GM12878 (cell line): Measurements from ENCODE around the gene ASPG. TPM values are rescaled to one million over a fixed set of nuclear protein-coding genes. Genes with fewer than 3 reads are reported as not detected.

Experiments
- ATAC-seq: fragments of 200-7000 bp; cut with Tn5 transposase; 3 replicates; pipeline ENCODE4 v1.9.1; 2020; ENCODE audit warnings: mild to moderate bottlenecking, moderate library complexity
- BruUV-seq: library from RNA; stranded (reverse); fragments of 400-500 nt; replicated peaks from 2 replicates; lab custom pipeline; 2021; lab: Mats Ljungman, UMichigan
- CTCF ChIA-PET: fragments of 300-600 bp; sonication (Branson Sonifier 250); formaldehyde crosslinking; extraction: SDS; loops from one replicate; lab custom pipeline; 2021; ENCODE audit warnings: inconsistent platforms; lab: Yijun Ruan, JAX
- POLR2A ChIA-PET: fragments of 350-600 bp; formaldehyde crosslinking; extraction: SDS; loops from one replicate; lab custom pipeline; 2021; ENCODE audit warnings: inconsistent platforms; lab: Charles Lee
- RAD21 ChIA-PET: fragments of 300-600 bp; sonication (Branson Sonifier 250); formaldehyde crosslinking; loops from one replicate; lab custom pipeline; 2023; ENCODE audit warnings: antibody characterized with exemption; ENCODE audit not compliant: unreplicated experiment; lab: Charles Lee
- SMC1A ChIA-PET: fragments of 300-600 bp; sonication (Branson Sonifier 250); formaldehyde crosslinking; loops from one replicate; lab custom pipeline; 2023; ENCODE audit not compliant: unreplicated experiment, uncharacterized antibody; lab: Charles Lee
- DNase-seq: peaks from one replicate; pipeline ENCODE4 v3.0.0-alpha.2; 2011; ENCODE audit warnings: low read depth, low spot score
- FAIRE-seq: peaks from 3 replicates; lab custom pipeline; 2011; peaks lifted over from hg19 to GRCh38; lab: Jason Lieb, UNC
- H2AFZ ChIP-seq: 2 replicates; pipeline ENCODE4 v1.6.0; 2011; ENCODE audit warnings: low read depth, low read length, control low read depth; ENCODE audit not compliant: control insufficient read depth
- H3K27ac ChIP-seq: 2 replicates; pipeline ENCODE4 v1.5.1; 2011; ENCODE audit warnings: control low read depth; ENCODE audit not compliant: control insufficient read depth, insufficient read depth
- H3K27me3 ChIP-seq, 2 experiments: replicated peaks in 1 of 2; 2 replicates each; pipeline versions ENCODE4 v1.6.0 to v1.6.1; 2011; ENCODE audit warnings: low read length in 1 of 2; ENCODE audit not compliant: control insufficient read depth in 2 of 2, insufficient read depth in 2 of 2
- H3K36me3 ChIP-seq, 2 experiments: 2 replicates each; pipeline ENCODE4 v1.5.1; 2011; ENCODE audit warnings: low read length in 1 of 2; ENCODE audit not compliant: control insufficient read depth in 2 of 2, insufficient read depth in 2 of 2
- H3K4me1 ChIP-seq: 2 replicates; pipeline ENCODE4 v1.6.1; 2011; ENCODE audit warnings: mild to moderate bottlenecking, low read length, moderate library complexity, mixed read lengths; ENCODE audit not compliant: control insufficient read depth, insufficient read depth
- H3K4me2 ChIP-seq: 2 replicates; pipeline ENCODE4 v1.6.0; 2011; ENCODE audit warnings: control low read depth; ENCODE audit not compliant: control insufficient read depth, insufficient read depth
- H3K4me3 ChIP-seq: fragments of 200-600 bp; sonication (generic); 2 replicates; pipeline ENCODE4 v1.5.1; 2016
- H3K79me2 ChIP-seq: 2 replicates; pipeline ENCODE4 v1.6.0; 2011; ENCODE audit warnings: low read length; ENCODE audit not compliant: control insufficient read depth, insufficient read depth
- H3K9ac ChIP-seq: 2 replicates; pipeline ENCODE4 v1.8.0; 2011; ENCODE audit warnings: low read length, control low read depth, mixed read lengths; ENCODE audit not compliant: control insufficient read depth, insufficient read depth
- H3K9me3 ChIP-seq: replicated peaks from 3 replicates; pipeline ENCODE4 v1.5.1; 2011; ENCODE audit warnings: mild to moderate bottlenecking, low read length; ENCODE audit not compliant: control insufficient read depth, insufficient read depth
- H4K20me1 ChIP-seq: 2 replicates; pipeline ENCODE4 v1.6.0; 2011; ENCODE audit not compliant: control insufficient read depth, insufficient read depth
- BACH1 ChIP-seq: fragments of 450-650 bp; IDR thresholded peaks from 2 replicates; pipeline ENCODE4 v1.6.1; 2017; ENCODE audit warnings: mild to moderate bottlenecking, borderline replicate concordance
- CHD1 ChIP-seq: IDR thresholded peaks from 2 replicates; pipeline ENCODE4 v1.6.1; 2012; ENCODE audit warnings: low read depth, low read length, improper control_type of control experiment
- EP300 ChIP-seq, 2 experiments: fragments of 150-350 bp in 1 of 2; IDR thresholded peaks; 2 replicates each; pipeline ENCODE4 v1.6.1; 2011 to 2012; ENCODE audit warnings: low read depth in 2 of 2, low read length in 2 of 2, borderline replicate concordance in 1 of 2, improper control_type of control experiment in 1 of 2, inconsistent platforms in 1 of 2; ENCODE audit not compliant: control insufficient read depth in 1 of 2
- IKZF2 ChIP-seq, 2 experiments: fragments of 450-650 bp; IDR thresholded peaks; 2 replicates each; pipeline ENCODE4 v1.6.1; 2017; ENCODE audit warnings: mild to moderate bottlenecking in 2 of 2, moderate library complexity in 2 of 2
- PML ChIP-seq: IDR thresholded peaks from 2 replicates; pipeline ENCODE4 v1.6.1; 2012; ENCODE audit warnings: low read length, inconsistent platforms
- RAD21 ChIP-seq: IDR thresholded peaks from 2 replicates; pipeline ENCODE4 v1.6.1; 2011; ENCODE audit warnings: mild to moderate bottlenecking, low read depth, low read length, moderate library complexity; ENCODE audit not compliant: insufficient read depth
- RAD51 ChIP-seq: fragments of 450-650 bp; IDR thresholded peaks from 2 replicates; pipeline ENCODE4 v1.6.1; 2016; ENCODE audit warnings: moderate library complexity, mild to moderate bottlenecking, inconsistent platforms
- TCF7 ChIP-seq: IDR thresholded peaks from 2 replicates; pipeline ENCODE4 v1.6.1; 2014; ENCODE audit warnings: antibody characterized with exemption, borderline replicate concordance
- YBX1 ChIP-seq: fragments of 450-650 bp; IDR thresholded peaks from 2 replicates; pipeline ENCODE4 v1.6.1; 2016; ENCODE audit warnings: antibody characterized with exemption
- WGBS: methylation state at CpG from one replicate; pipeline ENCODE4 v1.1.6; 2016; ENCODE audit warnings: low lambda C conversion rate; ENCODE audit not compliant: insufficient replicate concordance, insufficient coverage; ENCODE audit errors: missing lambda C conversion rate; 5-methylcytosine and 5-hydroxymethylcytosine counted together
- in situ Hi-C: fragments of 300-500 bp; cut with MboI; formaldehyde crosslinking; loops from 9 replicates; pipeline ENCODE4 v1.14.3; 2018; ENCODE audit warnings: mixed read lengths
- intact Hi-C: fragments of 100-400 bp; cut with micrococcal nuclease; formaldehyde crosslinking; loops from one replicate; pipeline ENCODE4 v1.14.2; 2022; ENCODE audit not compliant: unreplicated experiment
- polyA plus RNA-seq, 11 experiments: library from polyadenylated mRNA; depleted of rRNA in 4 of 11; unstranded in 6 of 11; stranded (reverse) in 5 of 11; fragments of >200 nt; fragmentation: Nextera tagmentation in 4 of 11; fragmentation: Illumina TruSeq in 1 of 11; extraction: Ambion mirVana in 4 of 11; extraction: Trizol in 1 of 11; gene quantifications; 1 replicate in 1 of 11; 2 replicates in 10 of 11; pipeline versions ENCODE4 v1.2.1 to v1.2.3, GENCODE V29; 2011 to 2016; ENCODE audit warnings: inconsistent platforms in 2 of 11, missing spikeins in 2 of 11, low read depth in 1 of 11
- total RNA-seq, 4 experiments: library from RNA; depleted of rRNA in 3 of 4; stranded (reverse); fragments of >200 nt in 3 of 4; fragmentation: Illumina TruSeq in 1 of 4; extraction: Trizol in 1 of 4; gene quantifications; 2 replicates each; pipeline versions ENCODE4 v1.2.1 to v1.2.3, GENCODE V29; 2013 to 2021
- TF ChIP-seq, protein P1 (sequence below): fragments of 450-650 bp; IDR thresholded peaks from 2 replicates; pipeline ENCODE4 v1.6.1; 2016; ENCODE audit warnings: mild to moderate bottlenecking
- TF ChIP-seq, protein P2 (sequence below): IDR thresholded peaks from 2 replicates; pipeline ENCODE4 v1.6.1; 2011; ENCODE audit warnings: low read depth, mild to moderate bottlenecking, low read length, moderate library complexity, borderline replicate concordance; ENCODE audit errors: extremely low read depth
- TF ChIP-seq, protein P3 (sequence below): IDR thresholded peaks from 2 replicates; pipeline ENCODE4 v1.6.1; 2011; ENCODE audit warnings: mild to moderate bottlenecking, low read depth, low read length, moderate library complexity; ENCODE audit not compliant: insufficient replicate concordance

The ASPG gene
- total and polyA plus RNA-seq, 10 of the 15 experiments (the other 5 are each of a cell fraction or from before 2014, with no cell fraction given), result not detected

DNA sequence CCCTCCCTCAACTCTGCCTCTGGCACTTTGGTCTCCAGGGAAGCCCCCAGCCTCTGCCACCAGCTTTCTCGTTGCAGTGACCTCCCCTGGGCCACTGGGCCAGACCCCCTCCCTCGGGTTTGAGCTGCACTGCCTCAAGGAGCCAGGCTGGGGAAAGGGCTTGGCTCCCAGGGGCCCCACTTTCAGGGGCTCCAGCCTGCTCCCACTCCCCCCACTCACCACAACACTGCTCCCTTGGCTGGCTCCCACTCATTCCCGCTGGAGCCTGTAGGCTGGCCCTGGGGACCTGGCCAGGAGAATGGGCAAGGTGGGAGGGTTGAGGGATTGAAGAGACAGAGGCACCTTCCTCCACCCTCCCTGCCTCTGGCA lies 33.6 kb downstream of the ASPG start:
- POLR2A ChIA-PET, result no interaction called here
- Histone ChIP-seq H3K4me1 (no peaks in the 10 kb centered on the region), H3K27me3 (no peaks in the 10 kb centered on the region; a peak in 1 of 4 replicates), H3K9me3 (no peaks in the 10 kb centered on the region)
- intact Hi-C loops, result no loop called here
- CTCF ChIA-PET, result no interaction called here
- BruUV-seq, result no TSS peak
- ATAC-seq, result no peak
- no peak for TF ChIP-seq CHD1
- no peak for TF ChIP-seq RAD51
- TF ChIP-seq, protein P1, sequence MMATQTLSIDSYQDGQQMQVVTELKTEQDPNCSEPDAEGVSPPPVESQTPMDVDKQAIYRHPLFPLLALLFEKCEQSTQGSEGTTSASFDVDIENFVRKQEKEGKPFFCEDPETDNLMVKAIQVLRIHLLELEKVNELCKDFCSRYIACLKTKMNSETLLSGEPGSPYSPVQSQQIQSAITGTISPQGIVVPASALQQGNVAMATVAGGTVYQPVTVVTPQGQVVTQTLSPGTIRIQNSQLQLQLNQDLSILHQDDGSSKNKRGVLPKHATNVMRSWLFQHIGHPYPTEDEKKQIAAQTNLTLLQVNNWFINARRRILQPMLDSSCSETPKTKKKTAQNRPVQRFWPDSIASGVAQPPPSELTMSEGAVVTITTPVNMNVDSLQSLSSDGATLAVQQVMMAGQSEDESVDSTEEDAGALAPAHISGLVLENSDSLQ, result no peak
- TF ChIP-seq BACH1, result no peak
- no peak for TF ChIP-seq IKZF2 (IDR thresholded peaks at IDR 0.05)
- no peak for TF ChIP-seq RAD21
- TF ChIP-seq, protein P2, sequence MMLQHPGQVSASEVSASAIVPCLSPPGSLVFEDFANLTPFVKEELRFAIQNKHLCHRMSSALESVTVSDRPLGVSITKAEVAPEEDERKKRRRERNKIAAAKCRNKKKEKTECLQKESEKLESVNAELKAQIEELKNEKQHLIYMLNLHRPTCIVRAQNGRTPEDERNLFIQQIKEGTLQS, result no peak
- TF ChIP-seq PML, result no peak
- no peak for TF ChIP-seq YBX1
- no peak for TF ChIP-seq EP300 (IDR thresholded peaks at IDR 0.05; ENCODE audit: borderline replicate concordance in 1 of 2, control insufficient read depth in 1 of 2, low read depth in 2 of 2, low read length in 2 of 2)
- no peak for TF ChIP-seq TCF7
- TF ChIP-seq, protein P3, sequence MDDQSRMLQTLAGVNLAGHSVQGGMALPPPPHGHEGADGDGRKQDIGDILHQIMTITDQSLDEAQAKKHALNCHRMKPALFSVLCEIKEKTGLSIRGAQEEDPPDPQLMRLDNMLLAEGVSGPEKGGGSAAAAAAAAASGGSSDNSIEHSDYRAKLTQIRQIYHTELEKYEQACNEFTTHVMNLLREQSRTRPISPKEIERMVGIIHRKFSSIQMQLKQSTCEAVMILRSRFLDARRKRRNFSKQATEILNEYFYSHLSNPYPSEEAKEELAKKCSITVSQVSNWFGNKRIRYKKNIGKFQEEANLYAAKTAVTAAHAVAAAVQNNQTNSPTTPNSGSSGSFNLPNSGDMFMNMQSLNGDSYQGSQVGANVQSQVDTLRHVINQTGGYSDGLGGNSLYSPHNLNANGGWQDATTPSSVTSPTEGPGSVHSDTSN, result no peak
- TF ChIP-seq, all 136 proteins: peak for 0
- Histone ChIP-seq H4K20me1 (no peaks in the 10 kb centered on the region), H3K9ac (no peak overlapping the region), H3K4me3 (no peak overlapping the region), H3K36me3 (no peaks in the 10 kb centered on the region), H3K4me2 (no peak overlapping the region), H3K27ac (no peak overlapping the region), H3K79me2 (no peaks in the 10 kb centered on the region), H2AFZ (no peak overlapping the region)
- RAD21 ChIA-PET, result no interaction called here
- DNase-seq, result no peak
- SMC1A ChIA-PET, result no interaction called here
- in situ Hi-C loops, result no loop called here
- 13% methylated on average over 3 of the region's 3 CpGs for WGBS
- FAIRE-seq, result no peak
